ENCODE data around the gene TCERG1L.

TCERG1L gene

GRCh38 chr10:131355881-131356280 is 44.4 kb upstream of the TCERG1L start:
- no peaks in the 10 kb centered on the region for H3K9me2 ChIP-seq (replicated peaks; ENCODE audit: low read depth, low read length)
- no peak overlapping the region for H3K9ac ChIP-seq (ENCODE audit: low read depth, low read length, poor library complexity, severe bottlenecking)
- no peak overlapping the region for H3K4me2 ChIP-seq (ENCODE audit: low read depth, low read length, poor library complexity, severe bottlenecking)
- H3K79me2 ChIP-seq (ENCODE audit: insufficient read depth, low read length) = no peaks in the 10 kb centered on the region
- no peaks in the 10 kb centered on the region for H3F3A ChIP-seq (ENCODE audit: low read depth)
- no peak overlapping the region for H2AFZ ChIP-seq (ENCODE audit: low read length)
- no peak overlapping the region for H3K4me3 ChIP-seq (ENCODE audit: low read length, poor library complexity, severe bottlenecking)
- H3K4me1 ChIP-seq (ENCODE audit: insufficient read depth, low read length, poor library complexity, severe bottlenecking) = no peaks in the 10 kb centered on the region
- H3K9me3 ChIP-seq (ENCODE audit: insufficient read depth, low read depth, low read length) = peaks cover 9% of the 10 kb centered on the region; the same call in 1 of the 2 replicates
- TF ChIP-seq, protein P1, sequence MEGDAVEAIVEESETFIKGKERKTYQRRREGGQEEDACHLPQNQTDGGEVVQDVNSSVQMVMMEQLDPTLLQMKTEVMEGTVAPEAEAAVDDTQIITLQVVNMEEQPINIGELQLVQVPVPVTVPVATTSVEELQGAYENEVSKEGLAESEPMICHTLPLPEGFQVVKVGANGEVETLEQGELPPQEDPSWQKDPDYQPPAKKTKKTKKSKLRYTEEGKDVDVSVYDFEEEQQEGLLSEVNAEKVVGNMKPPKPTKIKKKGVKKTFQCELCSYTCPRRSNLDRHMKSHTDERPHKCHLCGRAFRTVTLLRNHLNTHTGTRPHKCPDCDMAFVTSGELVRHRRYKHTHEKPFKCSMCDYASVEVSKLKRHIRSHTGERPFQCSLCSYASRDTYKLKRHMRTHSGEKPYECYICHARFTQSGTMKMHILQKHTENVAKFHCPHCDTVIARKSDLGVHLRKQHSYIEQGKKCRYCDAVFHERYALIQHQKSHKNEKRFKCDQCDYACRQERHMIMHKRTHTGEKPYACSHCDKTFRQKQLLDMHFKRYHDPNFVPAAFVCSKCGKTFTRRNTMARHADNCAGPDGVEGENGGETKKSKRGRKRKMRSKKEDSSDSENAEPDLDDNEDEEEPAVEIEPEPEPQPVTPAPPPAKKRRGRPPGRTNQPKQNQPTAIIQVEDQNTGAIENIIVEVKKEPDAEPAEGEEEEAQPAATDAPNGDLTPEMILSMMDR (conservative IDR thresholded peaks at IDR 0.05; ENCODE audit: low read length) = no peak
- no peak for TF ChIP-seq EZH2phosphoT487 (IDR thresholded peaks at IDR 0.05; ENCODE audit: borderline replicate concordance)
- H3K36me3 ChIP-seq (ENCODE audit: insufficient read depth, low read length) = no peaks in the 10 kb centered on the region
- H4K20me1 ChIP-seq (ENCODE audit: insufficient read depth, low read length, poor library complexity, severe bottlenecking) = no peaks in the 10 kb centered on the region
- no peaks in the 10 kb centered on the region for H3K27me3 ChIP-seq (ENCODE audit: insufficient read depth, low read length, poor library complexity, severe bottlenecking)

DNA sequence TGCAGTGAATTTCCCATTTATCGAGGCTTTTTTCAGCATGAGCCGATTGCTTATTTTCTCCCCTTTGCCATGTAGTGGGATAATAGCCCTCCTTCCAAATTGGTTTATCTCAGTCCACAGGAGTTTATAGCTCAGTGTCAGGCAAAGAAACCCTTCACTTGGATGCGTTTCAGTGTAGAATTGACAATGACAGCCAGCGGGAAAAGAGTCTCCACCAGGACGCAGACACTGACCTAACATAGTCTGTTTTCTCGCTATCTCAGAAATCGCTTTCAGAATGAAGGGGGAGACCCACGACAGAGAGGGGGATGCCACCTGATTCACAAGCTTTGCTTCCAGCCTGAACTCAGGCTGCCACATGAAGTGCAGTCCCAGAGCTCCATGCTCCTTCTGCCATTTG is 43.5 kb upstream of the TCERG1L start:
- Histone ChIP-seq H2AFZ (ENCODE audit: low read length) (no peak overlapping the region), H3K36me3 (ENCODE audit: insufficient read depth, low read length) (no peaks in the 10 kb centered on the region), H3K79me2 (ENCODE audit: insufficient read depth, low read length) (no peaks in the 10 kb centered on the region), H3K9ac (ENCODE audit: low read depth, low read length, poor library complexity, severe bottlenecking) (no peak overlapping the region), H3K9me2 (replicated peaks; ENCODE audit: low read depth, low read length) (no peaks in the 10 kb centered on the region), H3K4me1 (ENCODE audit: insufficient read depth, low read length, poor library complexity, severe bottlenecking) (no peaks in the 10 kb centered on the region), H3K27me3 (ENCODE audit: insufficient read depth, low read length, poor library complexity, severe bottlenecking) (no peaks in the 10 kb centered on the region), H4K20me1 (ENCODE audit: insufficient read depth, low read length, poor library complexity, severe bottlenecking) (no peaks in the 10 kb centered on the region), H3F3A (ENCODE audit: low read depth) (no peaks in the 10 kb centered on the region), H3K4me3 (ENCODE audit: low read length, poor library complexity, severe bottlenecking) (no peak overlapping the region), H3K4me2 (ENCODE audit: low read depth, low read length, poor library complexity, severe bottlenecking) (no peak overlapping the region), H3K9me3 (ENCODE audit: insufficient read depth, low read depth, low read length) (peaks cover 9% of the 10 kb centered on the region; the same call in 1 of the 2 replicates)
- TF ChIP-seq, protein P1 (conservative IDR thresholded peaks at IDR 0.05; ENCODE audit: low read length) = no peak
- TF ChIP-seq EZH2phosphoT487 (IDR thresholded peaks at IDR 0.05; ENCODE audit: borderline replicate concordance) = no peak

DNA sequence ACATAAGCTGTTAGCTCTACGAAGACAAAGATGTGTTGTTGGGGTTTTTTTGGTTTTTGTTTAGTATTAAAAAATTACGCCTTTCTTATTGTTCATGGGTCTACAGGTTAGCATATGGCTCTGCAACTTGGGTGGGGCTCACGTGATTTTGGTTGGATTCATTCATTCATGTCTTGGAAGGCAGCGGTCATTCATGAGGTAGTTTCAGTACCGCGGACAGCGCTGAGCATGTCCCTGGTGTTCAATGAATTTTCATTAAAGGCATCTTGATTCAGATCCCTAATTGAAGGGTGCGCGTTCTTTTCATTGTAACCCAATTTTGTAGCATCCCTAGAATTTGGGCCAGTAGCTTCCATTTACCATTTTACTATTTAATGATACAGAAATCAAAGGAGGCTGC is 42.9 kb upstream of the TCERG1L start:
- no peaks in the 10 kb centered on the region for H4K20me1 ChIP-seq (ENCODE audit: insufficient read depth, low read length, poor library complexity, severe bottlenecking)
- TF ChIP-seq, protein P1 (conservative IDR thresholded peaks at IDR 0.05; ENCODE audit: low read length) = no peak
- TF ChIP-seq EZH2phosphoT487 (IDR thresholded peaks at IDR 0.05; ENCODE audit: borderline replicate concordance) = no peak
- no peak overlapping the region for H3K9ac ChIP-seq (ENCODE audit: low read depth, low read length, poor library complexity, severe bottlenecking)
- H3K4me2 ChIP-seq (ENCODE audit: low read depth, low read length, poor library complexity, severe bottlenecking) = no peak overlapping the region
- no peaks in the 10 kb centered on the region for H3K79me2 ChIP-seq (ENCODE audit: insufficient read depth, low read length)
- H3K36me3 ChIP-seq (ENCODE audit: insufficient read depth, low read length) = no peaks in the 10 kb centered on the region
- peaks cover 9% of the 10 kb centered on the region; the same call in 1 of the 2 replicates for H3K9me3 ChIP-seq (ENCODE audit: insufficient read depth, low read depth, low read length)
- no peak overlapping the region for H3K4me3 ChIP-seq (ENCODE audit: low read length, poor library complexity, severe bottlenecking)
- no peaks in the 10 kb centered on the region for H3K9me2 ChIP-seq (replicated peaks; ENCODE audit: low read depth, low read length)
- H2AFZ ChIP-seq (ENCODE audit: low read length) = no peak overlapping the region
- no peaks in the 10 kb centered on the region for H3K27me3 ChIP-seq (ENCODE audit: insufficient read depth, low read length, poor library complexity, severe bottlenecking)
- H3K4me1 ChIP-seq (ENCODE audit: insufficient read depth, low read length, poor library complexity, severe bottlenecking) = no peaks in the 10 kb centered on the region
- no peaks in the 10 kb centered on the region for H3F3A ChIP-seq (ENCODE audit: low read depth)
